HepG2 (cell line): ENCODE measurements around the gene PARP2. TPM values are rescaled to one million over a fixed set of nuclear protein-coding genes. Genes with fewer than 3 reads are reported as not detected.

ENCODE experiments used
- ARID2 ChIP-seq: sonication (generic); formaldehyde crosslinking; IDR thresholded peaks from 2 replicates; pipeline ENCODE4 v1.8.1; 2022; ENCODE audit warnings: mild to moderate bottlenecking, missing genetic modification reagents, borderline replicate concordance
- ARNT2 ChIP-seq: sonication (generic); formaldehyde crosslinking; IDR thresholded peaks from 2 replicates; pipeline ENCODE4 v1.8.0; 2022; ENCODE audit warnings: mild to moderate bottlenecking, low read depth, missing genetic modification reagents, moderate library complexity
- BCL3 ChIP-seq: sonication (generic); formaldehyde crosslinking; IDR thresholded peaks from 2 replicates; pipeline ENCODE4 v1.5.1; 2020; ENCODE audit warnings: mild to moderate bottlenecking, missing genetic modification reagents, moderate library complexity
- CERS6 ChIP-seq: sonication (generic); formaldehyde crosslinking; IDR thresholded peaks from 2 replicates; pipeline ENCODE4 v1.5.0; 2020; ENCODE audit warnings: missing genetic modification reagents
- EEA1 ChIP-seq: sonication (generic); formaldehyde crosslinking; IDR thresholded peaks from 2 replicates; pipeline ENCODE4 v1.5.1; 2020; ENCODE audit warnings: mild to moderate bottlenecking, missing genetic modification reagents, borderline replicate concordance
- ETV6 ChIP-seq: sonication (generic); formaldehyde crosslinking; conservative IDR thresholded peaks from 2 replicates; pipeline ENCODE4 v1.4.0; 2020; ENCODE audit warnings: missing genetic modification reagents
- HNF1B ChIP-seq: sonication (generic); formaldehyde crosslinking; IDR thresholded peaks from 2 replicates; pipeline ENCODE4 v1.5.1; 2020; ENCODE audit warnings: mild to moderate bottlenecking, moderate library complexity, missing genetic modification reagents
- ISL2 ChIP-seq: sonication (generic); formaldehyde crosslinking; IDR thresholded peaks from 2 replicates; pipeline ENCODE4 v1.5.0; 2020; ENCODE audit warnings: missing genetic modification reagents
- JUNB ChIP-seq: sonication (generic); formaldehyde crosslinking; IDR thresholded peaks from 2 replicates; pipeline ENCODE4 v1.8.0; 2022; ENCODE audit warnings: missing genetic modification reagents, mild to moderate bottlenecking, borderline replicate concordance
- NBN ChIP-seq: fragments of 450-650 bp; conservative IDR thresholded peaks from 2 replicates; pipeline ENCODE4 v1.6.1; 2017
- NCOA5 ChIP-seq: sonication (generic); formaldehyde crosslinking; IDR thresholded peaks from 2 replicates; pipeline ENCODE4 v1.4.0; 2020; ENCODE audit warnings: missing genetic modification reagents
- SCMH1 ChIP-seq: sonication (generic); formaldehyde crosslinking; IDR thresholded peaks from 2 replicates; pipeline ENCODE4 v1.9.0; 2021; ENCODE audit warnings: missing genetic modification reagents, mild to moderate bottlenecking, borderline replicate concordance
- SMAD1 ChIP-seq: sonication (generic); formaldehyde crosslinking; IDR thresholded peaks from 2 replicates; pipeline ENCODE4 v1.4.0; 2020; ENCODE audit warnings: missing genetic modification reagents, low read depth, mild to moderate bottlenecking, borderline replicate concordance
- SP1 ChIP-seq, 2 experiments: fragments of 450-650 bp in 1 of 2; sonication (generic) in 1 of 2; formaldehyde crosslinking in 1 of 2; IDR thresholded peaks; 2 replicates each; pipeline versions ENCODE4 v1.4.0 to v1.6.1; 2016 to 2020; ENCODE audit warnings: missing genetic modification reagents in 1 of 2
- STAG1 ChIP-seq: sonication (generic); formaldehyde crosslinking; IDR thresholded peaks from 2 replicates; pipeline ENCODE4 v1.4.0; 2020; ENCODE audit warnings: missing genetic modification reagents
- XBP1 ChIP-seq: sonication (generic); formaldehyde crosslinking; IDR thresholded peaks from 2 replicates; pipeline ENCODE4 v1.5.0; 2020; ENCODE audit warnings: missing genetic modification reagents
- ZBTB43 ChIP-seq: sonication (generic); formaldehyde crosslinking; conservative IDR thresholded peaks from 2 replicates; pipeline ENCODE4 v1.4.0; 2020; ENCODE audit warnings: missing genetic modification reagents
- ZFP90 ChIP-seq: sonication (generic); formaldehyde crosslinking; IDR thresholded peaks from 2 replicates; pipeline ENCODE4 v1.8.0; 2022; ENCODE audit warnings: missing genetic modification reagents, mild to moderate bottlenecking, inconsistent platforms, borderline replicate concordance
- ZFY ChIP-seq: sonication (generic); formaldehyde crosslinking; IDR thresholded peaks from 2 replicates; pipeline ENCODE4 v1.4.0; 2020; ENCODE audit warnings: missing genetic modification reagents
- ZNF232 ChIP-seq: sonication (generic); formaldehyde crosslinking; IDR thresholded peaks from 2 replicates; pipeline ENCODE4 v1.4.0; 2020; ENCODE audit warnings: missing genetic modification reagents, borderline replicate concordance
- ZNF292 ChIP-seq: sonication (generic); formaldehyde crosslinking; IDR thresholded peaks from 2 replicates; pipeline ENCODE4 v1.8.1; 2022; ENCODE audit warnings: mild to moderate bottlenecking, low read depth, missing genetic modification reagents, borderline replicate concordance
- ZNF510 ChIP-seq: sonication (generic); formaldehyde crosslinking; IDR thresholded peaks from 2 replicates; pipeline ENCODE4 v1.4.0; 2020; ENCODE audit warnings: low read depth, mild to moderate bottlenecking, missing genetic modification reagents
- ZNF563 ChIP-seq: sonication (generic); formaldehyde crosslinking; IDR thresholded peaks from 2 replicates; pipeline ENCODE4 v1.8.0; 2022; ENCODE audit warnings: mild to moderate bottlenecking, moderate library complexity, missing genetic modification reagents
- ZNF576 ChIP-seq: sonication (generic); formaldehyde crosslinking; IDR thresholded peaks from 2 replicates; pipeline ENCODE4 v1.4.0; 2020; ENCODE audit warnings: mild to moderate bottlenecking, missing genetic modification reagents
- ZNF761 ChIP-seq: sonication (generic); formaldehyde crosslinking; conservative IDR thresholded peaks from 2 replicates; pipeline ENCODE4 v1.4.0; 2020; ENCODE audit warnings: mild to moderate bottlenecking, missing genetic modification reagents
- polyA plus RNA-seq, 8 experiments: library from polyadenylated mRNA; depleted of rRNA in 3 of 8; stranded (reverse) in 7 of 8; unstranded in 1 of 8; fragments of >200 nt; fragmentation: Illumina TruSeq in 4 of 8; extraction: Trizol in 4 of 8; gene quantifications; 2 replicates each; pipeline versions ENCODE4 v1.2.1 to v1.2.3, GENCODE V29; 2011 to 2016; ENCODE audit warnings: low read depth in 4 of 8, missing spikeins in 1 of 8, mixed read lengths in 1 of 8; ENCODE audit not compliant: insufficient read depth in 1 of 8
- total RNA-seq, 5 experiments: library from RNA; depleted of rRNA; stranded (reverse); fragments of >200 nt; fragmentation: Illumina TruSeq; extraction: Trizol; gene quantifications; 2 replicates each; pipeline ENCODE4 v1.2.3, GENCODE V29; 2016; ENCODE audit warnings: low read depth in 1 of 5

Gene PARP2
- total and polyA plus RNA-seq, 2 of the 13 experiments (the other 11 are each of a cell fraction or from before 2014, with no cell fraction given), result 37.3 to 38.4 TPM

GRCh38 chr14:20332788-20333493 is 10.5 kb upstream of the PARP2 start, which contains the start of gene CCNB1IP1 (continued):
- no peak for TF ChIP-seq XBP1
- peak; percentile 80; the same call in 1 of the 2 replicates for TF ChIP-seq ZFY (CRISPR knock-in tag)
- TF ChIP-seq ARNT2 (CRISPR knock-in tag), result no peak
- no peak for TF ChIP-seq NCOA5 (CRISPR knock-in tag)
- peak; percentile 58; the same call in 1 of the 2 replicates for TF ChIP-seq ZNF232 (CRISPR knock-in tag)
- no peak for TF ChIP-seq ZNF761 (CRISPR knock-in tag)
- 0 out of 2 replicates have a peak, but pooled peaks have one; percentile 41 for TF ChIP-seq CERS6 (CRISPR knock-in tag)
- no peak for TF ChIP-seq ISL2
- TF ChIP-seq ZNF292, result no peak
- TF ChIP-seq SCMH1, result no peak
- TF ChIP-seq ZFP90 (CRISPR knock-in tag), result peak; percentile 35; the same call in 1 of the 2 replicates
- TF ChIP-seq SMAD1 (CRISPR knock-in tag), result no peak
- no peak for TF ChIP-seq NBN
- TF ChIP-seq ZBTB43 (CRISPR knock-in tag), result 0 out of 2 replicates have a peak, but pooled peaks have one; percentile 43
- no peak for TF ChIP-seq ETV6 (CRISPR knock-in tag)
- TF ChIP-seq ZNF576 (CRISPR knock-in tag), result no peak
- 0 out of 2 replicates have a peak, but pooled peaks have one; percentile 57 for TF ChIP-seq ZNF563 (CRISPR knock-in tag)
- 0 out of 2 replicates have a peak, but pooled peaks have one; percentile 43 for TF ChIP-seq ZNF510 (CRISPR knock-in tag)
- TF ChIP-seq ARID2 (CRISPR knock-in tag), result no peak
- no peak for TF ChIP-seq JUNB (CRISPR knock-in tag)
- peak; percentile 13 for TF ChIP-seq HNF1B (CRISPR knock-in tag)
- TF ChIP-seq EEA1 (CRISPR knock-in tag), result 0 out of 2 replicates have a peak, but pooled peaks have one; percentile 72
- peak; percentile 74; the same call in 1 of the 2 replicates for TF ChIP-seq BCL3 (CRISPR knock-in tag)
- no peak for TF ChIP-seq SP1 (IDR thresholded peaks at IDR 0.05)
- no peak for TF ChIP-seq SP1 (CRISPR knock-in tag; IDR thresholded peaks at IDR 0.05)
- TF ChIP-seq STAG1, result no peak
